Mammary epithelial cell (primary cell): ENCODE data around the gene ERO1B.

ENCODE experiments used
- CTCF ChIP-seq, 2 donors: IDR thresholded peaks in 1 of 2; conservative IDR thresholded peaks in 1 of 2; 2 replicates each; pipeline ENCODE4 v1.5.1; 2011 to 2012; ENCODE audit warnings: inconsistent platforms in 2 of 2, low read length in 2 of 2, mild to moderate bottlenecking in 2 of 2, control low read depth in 1 of 2, low read depth in 1 of 2; ENCODE audit not compliant: insufficient read depth in 1 of 2; ENCODE audit errors: extremely low read depth in 1 of 2
- EZH2 ChIP-seq: IDR thresholded peaks from 2 replicates; pipeline ENCODE4 v1.6.1; 2012; ENCODE audit warnings: low read length, inconsistent platforms, borderline replicate concordance

- TF ChIP-seq CTCF (conservative IDR thresholded peaks at IDR 0.05 in 1 of 2, IDR thresholded peaks at IDR 0.05 in 1 of 2; ENCODE audit: extremely low read depth in 1 of 2, insufficient read depth in 1 of 2, low read depth in 1 of 2, low read length in 2 of 2) (no peak), EZH2 (no peak)
These were observed 30.2 kb downstream of the ERO1B start for GRCh38 chr1:236251587-236251986.
